Natural killer cell treated with Interleukin-12 subunit alpha and Interleukin-12 subunit beta and Interleukin-15 and Interleukin-18, amount 100 ng/mL, for 72 hours (primary cell): ENCODE data around the gene CXCL6. TPM values are rescaled to one million over a fixed set of nuclear protein-coding genes. Genes with fewer than 3 reads are reported as not detected.
A peak's percentile ranks its signal among the peaks of the same experiment; 100 is the strongest.

Experiments
- ATAC-seq, 2 donors: fragments of 150-1000 bp; cut with Tn5 transposase in 1 of 2; sonication (Bioruptor Pico), chemical (Tn5 transposase) in 1 of 2; 2 replicates each; pipeline ENCODE4 v1.10.0; 2021
- DNase-seq: peaks from one replicate; pipeline ENCODE4 v3.0.0; 2022; ENCODE audit warnings: low spot score
- H3K27ac Mint-ChIP-seq, 2 donors: 1 replicate in 1 of 2; 2 replicates in 1 of 2; pipeline ENCODE4 v1.8.0; 2022; ENCODE audit warnings: mixed read lengths in 2 of 2, mild to moderate bottlenecking in 1 of 2, moderate library complexity in 1 of 2
- H3K27me3 Mint-ChIP-seq, 2 donors: 1 replicate in 1 of 2; 2 replicates in 1 of 2; pipeline ENCODE4 v1.8.0; 2022; ENCODE audit warnings: mixed read lengths in 2 of 2
- H3K36me3 Mint-ChIP-seq: one replicate; pipeline ENCODE4 v1.8.0; 2022; ENCODE audit warnings: mixed read lengths
- H3K4me1 Mint-ChIP-seq, 2 donors: 1 replicate in 1 of 2; 2 replicates in 1 of 2; pipeline ENCODE4 v1.8.0; 2022; ENCODE audit warnings: low read depth in 2 of 2, mixed read lengths in 2 of 2, mild to moderate bottlenecking in 1 of 2
- H3K4me3 Mint-ChIP-seq: one replicate; pipeline ENCODE4 v1.8.0; 2022; ENCODE audit warnings: mixed read lengths
- H3K9me3 Mint-ChIP-seq: 2 replicates; pipeline ENCODE4 v1.8.0; 2022; ENCODE audit warnings: mixed read lengths
- total RNA-seq, 2 donors: library from RNA; stranded (reverse); gene quantifications; one replicate each; pipeline ENCODE4 v1.2.3, GENCODE V29; 2022

Gene CXCL6
- total RNA-seq, result not detected

DNA sequence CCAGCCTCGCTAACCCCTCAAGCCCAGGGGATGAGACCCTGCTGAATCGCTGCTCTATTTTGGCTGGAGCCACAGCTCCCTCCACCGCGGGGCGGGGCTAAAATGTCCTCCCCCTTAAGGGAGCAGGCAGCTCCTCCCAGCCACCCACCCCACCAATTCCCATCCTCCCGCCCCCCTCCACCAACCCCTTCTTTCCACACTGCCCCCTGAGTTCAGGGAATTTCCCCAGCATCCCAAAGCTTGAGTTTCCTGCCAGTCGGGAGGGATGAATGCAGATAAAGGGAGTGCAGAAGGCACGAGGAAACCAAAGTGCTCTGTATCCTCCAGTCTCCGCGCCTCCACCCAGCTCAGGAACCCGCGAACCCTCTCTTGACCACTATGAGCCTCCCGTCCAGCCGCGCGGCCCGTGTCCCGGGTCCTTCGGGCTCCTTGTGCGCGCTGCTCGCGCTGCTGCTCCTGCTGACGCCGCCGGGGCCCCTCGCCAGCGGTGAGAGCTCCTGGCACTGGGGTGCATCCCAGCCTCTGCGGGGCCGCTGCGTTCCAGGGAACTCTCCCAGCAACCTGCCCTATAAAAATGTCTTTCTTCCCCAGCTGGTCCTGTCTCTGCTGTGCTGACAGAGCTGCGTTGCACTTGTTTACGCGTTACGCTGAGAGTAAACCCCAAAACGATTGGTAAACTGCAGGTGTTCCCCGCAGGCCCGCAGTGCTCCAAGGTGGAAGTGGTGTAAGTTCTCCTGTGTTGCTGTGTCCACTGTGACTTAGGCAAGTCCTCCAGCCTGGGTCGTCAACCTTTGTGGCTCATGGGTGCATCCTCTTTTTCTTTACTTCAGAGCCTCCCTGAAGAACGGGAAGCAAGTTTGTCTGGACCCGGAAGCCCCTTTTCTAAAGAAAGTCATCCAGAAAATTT lies at the start of gene CXCL6:
CXCL6 (plus strand) TSS at position 306 of the 907 bp plus-strand sequence; CDS start at position 379, 73 bp downstream.
- H3K36me3 Mint-ChIP-seq, result peaks cover 7% of the 10 kb centered on the region
- DNase-seq (no peak), ATAC-seq (no peak)
- H3K27me3 Mint-ChIP-seq, result peaks cover 8% of the 10 kb centered on the region in 2 donors
- no peaks in the 10 kb centered on the region for H3K9me3 Mint-ChIP-seq
- H3K4me3 Mint-ChIP-seq, result peak within 1 kb of the TSS; percentile 27
- no peak within 1 kb of the TSS for H3K27ac Mint-ChIP-seq
- no peaks in the 10 kb centered on the region for H3K4me1 Mint-ChIP-seq

DNA sequence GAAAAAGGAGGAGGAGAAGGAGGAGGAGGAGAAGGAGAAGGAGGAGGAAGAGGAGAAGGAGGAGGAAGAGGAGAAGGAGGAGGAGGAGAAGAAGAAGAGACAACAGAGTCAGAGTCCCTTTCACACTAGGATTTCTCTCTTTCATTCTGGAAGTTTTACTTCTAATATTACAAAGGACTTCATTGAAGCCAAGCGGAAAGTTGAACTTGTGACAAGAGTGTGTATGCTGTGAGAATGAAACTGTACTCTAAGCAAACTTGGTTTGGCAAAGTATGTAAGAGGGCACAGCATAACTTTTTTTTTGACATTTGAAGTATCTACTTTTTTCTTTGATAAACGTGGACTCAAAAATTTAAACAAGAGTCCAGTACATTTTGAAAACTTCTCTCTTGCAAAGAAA lies 48.1 kb upstream of the CXCL6 start:
- Mint-ChIP-seq H3K4me3 (no peak overlapping the region), H3K4me1 (no peaks in the 10 kb centered on the region), H3K36me3 (peaks cover 10% of the 10 kb centered on the region), H3K9me3 (peaks cover 8% of the 10 kb centered on the region), H3K27me3 (no peaks in the 10 kb centered on the region), H3K27ac (no peak overlapping the region)
- ATAC-seq, result no peak
- DNase-seq, result no peak

DNA sequence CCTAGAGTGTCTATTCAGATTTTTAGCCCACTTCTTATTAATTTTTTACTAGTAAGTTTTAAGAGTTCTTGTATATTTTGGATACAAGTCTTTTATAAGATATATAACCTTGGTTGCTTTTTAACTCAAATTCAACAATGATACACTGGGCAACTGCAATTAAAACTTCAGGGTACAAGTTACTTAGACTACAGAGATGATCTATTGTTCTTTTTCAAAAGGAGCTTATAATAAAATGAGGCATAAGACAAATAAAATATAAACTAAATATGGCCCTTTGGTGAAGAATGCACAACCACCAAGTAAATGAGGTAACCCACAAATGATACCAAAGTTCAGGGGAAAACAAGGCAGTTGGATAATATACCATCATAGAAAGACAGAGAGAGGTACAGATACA lies 37.6 kb upstream of the CXCL6 start:
- no peak for DNase-seq
- Mint-ChIP-seq H3K9me3 (peaks cover 19% of the 10 kb centered on the region), H3K36me3 (no peaks in the 10 kb centered on the region), H3K27me3 (no peaks in the 10 kb centered on the region), H3K27ac (no peak overlapping the region), H3K4me3 (no peak overlapping the region), H3K4me1 (no peaks in the 10 kb centered on the region)
- no peak for ATAC-seq

DNA sequence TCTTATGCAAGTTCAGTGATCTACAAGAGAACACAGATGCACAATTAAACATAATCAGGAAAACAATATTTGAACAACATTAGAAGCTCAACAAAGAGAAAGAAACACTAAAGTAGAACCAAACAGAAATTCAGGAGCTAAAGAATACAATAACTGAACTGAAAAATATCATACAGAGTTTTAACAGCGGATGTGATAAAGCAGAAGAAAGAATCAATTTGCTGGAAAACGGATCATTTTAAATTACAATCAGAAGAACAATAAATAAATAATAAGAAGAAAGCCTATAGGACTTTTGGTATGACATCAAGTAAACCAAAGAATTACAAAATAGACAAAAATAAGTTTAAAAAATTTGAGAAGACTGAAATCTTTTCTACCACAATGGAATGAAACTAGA lies 36.3 kb upstream of the CXCL6 start:
- Mint-ChIP-seq H3K4me1 (no peaks in the 10 kb centered on the region), H3K9me3 (peaks cover 15% of the 10 kb centered on the region)
- no peak for ATAC-seq

DNA sequence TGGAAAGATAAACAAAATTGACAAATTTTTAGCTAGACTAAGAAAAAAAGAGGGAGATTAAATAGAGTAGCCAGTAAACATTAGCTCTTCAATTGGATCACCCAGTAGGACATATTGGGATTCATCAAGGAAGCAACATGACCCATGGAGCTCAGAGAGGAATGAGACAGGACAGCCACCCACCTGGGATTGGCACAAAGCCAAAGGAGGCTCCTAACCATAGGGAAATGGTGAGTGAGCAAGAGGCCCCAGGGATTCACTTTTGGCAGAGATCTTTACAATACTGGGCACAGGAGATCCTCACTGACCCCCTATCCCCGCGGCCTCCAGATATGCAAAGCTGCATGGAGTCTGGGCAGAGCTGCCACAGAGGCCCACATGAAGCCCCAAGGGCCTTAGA lies 34.8 kb upstream of the CXCL6 start:
- no peak overlapping the region for H3K27ac Mint-ChIP-seq
- ATAC-seq, result no peak
- H3K4me1 Mint-ChIP-seq, result no peaks in the 10 kb centered on the region
- no peaks in the 10 kb centered on the region for H3K36me3 Mint-ChIP-seq
- no peak for DNase-seq
- peaks cover 13% of the 10 kb centered on the region for H3K9me3 Mint-ChIP-seq
- H3K27me3 Mint-ChIP-seq, result no peaks in the 10 kb centered on the region
- no peak overlapping the region for H3K4me3 Mint-ChIP-seq

More for the DNA sequence above, 36.3 kb upstream of the CXCL6 start:
- no peak overlapping the region for H3K4me3 Mint-ChIP-seq
- no peak for DNase-seq
- no peaks in the 10 kb centered on the region for H3K27me3 Mint-ChIP-seq
- no peaks in the 10 kb centered on the region for H3K36me3 Mint-ChIP-seq
- no peak overlapping the region for H3K27ac Mint-ChIP-seq

DNA sequence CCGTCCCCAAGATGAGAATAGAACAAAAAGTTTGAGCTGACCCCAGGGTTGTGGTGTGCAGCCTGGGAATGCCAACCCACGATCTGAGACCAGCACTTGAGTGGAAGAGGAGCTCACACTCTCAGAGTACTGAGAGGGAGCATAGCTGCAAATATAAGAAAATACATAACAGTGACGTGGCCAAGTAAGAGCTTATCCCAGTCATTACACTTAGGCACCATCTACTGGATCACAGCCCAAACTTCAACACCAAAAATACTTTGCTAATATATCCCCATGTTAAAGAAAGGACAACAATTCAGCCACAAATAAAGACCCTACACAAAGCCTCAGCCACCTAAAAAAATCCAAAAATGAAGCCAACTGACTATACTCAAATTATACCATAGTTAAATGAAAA lies 33.3 kb upstream of the CXCL6 start:
- Mint-ChIP-seq H3K27me3 (no peaks in the 10 kb centered on the region), H3K36me3 (no peaks in the 10 kb centered on the region), H3K4me1 (no peaks in the 10 kb centered on the region), H3K27ac (no peak overlapping the region), H3K4me3 (no peak overlapping the region), H3K9me3 (peaks cover 13% of the 10 kb centered on the region)
- DNase-seq (no peak), ATAC-seq (no peak)

DNA sequence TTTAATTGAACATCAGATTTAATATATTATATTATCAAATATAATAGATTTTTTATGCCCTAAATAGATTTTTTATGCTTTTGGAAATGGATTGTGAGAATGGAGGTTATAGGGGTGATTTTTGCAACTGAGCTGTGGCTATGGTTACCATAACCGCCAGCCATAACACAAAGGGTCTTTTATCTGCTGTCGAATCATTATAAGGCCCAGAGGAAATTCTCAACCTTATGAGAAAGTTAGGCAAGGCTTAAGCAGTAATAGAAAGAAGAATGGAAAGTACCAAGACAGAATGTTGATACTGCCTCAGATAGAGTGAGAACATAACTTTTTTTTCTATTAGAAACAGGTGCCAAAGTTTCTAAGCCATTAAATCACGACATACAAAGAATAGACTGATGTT lies 26.3 kb upstream of the CXCL6 start:
- no peaks in the 10 kb centered on the region for H3K4me1 Mint-ChIP-seq

DNA sequence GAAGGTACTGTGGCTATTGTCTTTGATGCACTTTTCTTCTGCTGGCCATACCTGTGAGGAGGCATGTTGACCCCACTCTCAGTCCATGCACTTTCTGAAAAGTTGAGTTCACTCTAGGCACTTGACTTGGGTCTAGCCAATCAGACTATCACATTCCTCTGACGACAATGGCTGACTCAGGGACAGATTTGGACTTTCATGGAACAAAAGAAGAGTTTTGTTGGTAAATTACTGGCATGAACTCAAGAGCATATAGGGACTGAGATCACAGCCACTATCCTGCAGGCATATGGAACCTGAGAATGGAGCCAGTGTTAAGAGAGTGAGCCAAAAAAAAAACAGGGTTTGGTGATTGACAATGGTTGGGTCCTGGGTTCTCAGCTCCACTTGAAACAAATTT lies 24.6 kb upstream of the CXCL6 start:
- Mint-ChIP-seq H3K9me3 (peaks cover 14% of the 10 kb centered on the region), H3K4me1 (no peaks in the 10 kb centered on the region), H3K4me3 (no peak overlapping the region), H3K27ac (no peak overlapping the region), H3K36me3 (no peaks in the 10 kb centered on the region), H3K27me3 (no peaks in the 10 kb centered on the region)
- DNase-seq, result no peak
- ATAC-seq, result no peak

More for the DNA sequence above, 26.3 kb upstream of the CXCL6 start:
- Mint-ChIP-seq H3K27me3 (no peaks in the 10 kb centered on the region), H3K36me3 (no peaks in the 10 kb centered on the region), H3K4me3 (no peak overlapping the region), H3K9me3 (peaks cover 8% of the 10 kb centered on the region), H3K27ac (no peak overlapping the region)
- no peak for DNase-seq
- no peak for ATAC-seq

DNA sequence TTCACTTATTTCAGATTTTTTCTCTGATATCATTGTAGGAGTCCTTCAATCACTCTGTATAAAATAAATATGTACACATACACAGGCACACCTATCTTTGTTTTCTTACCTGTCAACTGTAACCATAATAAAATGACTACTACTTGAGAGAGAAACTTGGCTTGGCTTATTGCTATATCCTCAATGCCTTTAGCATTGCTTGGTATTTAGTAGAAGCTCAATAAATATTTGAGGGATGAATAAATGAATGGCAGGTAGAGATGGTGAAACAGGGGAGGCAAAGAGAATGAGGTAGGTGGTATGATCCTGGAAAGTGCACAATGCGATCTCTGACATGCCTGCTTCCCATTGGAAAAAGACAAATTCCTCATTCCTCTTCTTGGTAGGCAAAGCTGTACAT lies 21.8 kb upstream of the CXCL6 start:
- no peaks in the 10 kb centered on the region for H3K4me1 Mint-ChIP-seq
- no peak overlapping the region for H3K27ac Mint-ChIP-seq
- peaks cover 15% of the 10 kb centered on the region for H3K9me3 Mint-ChIP-seq
- ATAC-seq, result no peak
- no peak for DNase-seq
- no peaks in the 10 kb centered on the region for H3K36me3 Mint-ChIP-seq
- no peak overlapping the region for H3K4me3 Mint-ChIP-seq
- H3K27me3 Mint-ChIP-seq, result no peaks in the 10 kb centered on the region

DNA sequence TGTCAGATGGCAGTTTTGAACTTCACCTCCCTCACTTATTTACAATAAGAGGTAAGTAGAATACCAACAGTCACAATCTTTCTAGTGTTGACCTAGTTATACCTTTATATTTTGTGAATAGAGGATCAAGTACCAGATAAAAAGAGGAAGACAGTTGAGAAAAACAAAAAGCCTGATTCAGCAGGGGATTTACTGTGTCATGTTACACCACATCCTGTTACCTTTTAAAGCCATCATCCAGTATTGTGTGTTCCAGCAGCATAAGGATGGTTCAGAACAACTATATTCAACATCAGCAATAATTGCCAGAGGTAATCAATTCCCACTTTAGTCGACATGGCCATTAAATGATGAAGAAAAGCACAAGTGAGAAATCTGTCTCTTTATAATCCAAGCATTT lies 21.3 kb upstream of the CXCL6 start:
- Mint-ChIP-seq H3K9me3 (peaks cover 15% of the 10 kb centered on the region), H3K4me1 (no peaks in the 10 kb centered on the region), H3K27me3 (no peaks in the 10 kb centered on the region), H3K4me3 (no peak overlapping the region), H3K27ac (no peak overlapping the region), H3K36me3 (no peaks in the 10 kb centered on the region)
- ATAC-seq, result no peak
- no peak for DNase-seq

DNA sequence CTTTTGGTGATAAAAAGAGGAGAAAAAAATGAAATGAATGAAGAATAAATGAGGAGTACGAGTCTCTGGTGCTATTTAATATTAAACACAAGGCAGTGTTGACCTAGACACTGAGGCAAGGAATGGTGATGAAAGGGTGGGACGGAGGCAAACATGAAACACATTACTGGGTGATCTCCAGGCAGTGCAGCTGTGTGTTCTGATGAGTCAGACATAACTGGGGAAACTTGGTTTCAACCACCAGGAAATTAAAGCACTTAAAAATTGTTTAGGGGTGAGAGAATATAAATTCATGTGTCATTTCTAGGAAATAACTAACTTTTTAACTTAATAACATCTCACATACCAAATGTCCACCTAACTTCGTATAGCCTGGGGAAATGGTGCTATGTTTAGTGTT lies 19.7 kb upstream of the CXCL6 start:
- ATAC-seq (no peak), DNase-seq (no peak)
- no peak overlapping the region for H3K4me3 Mint-ChIP-seq
- H3K27ac Mint-ChIP-seq, result no peak overlapping the region
- no peaks in the 10 kb centered on the region for H3K27me3 Mint-ChIP-seq
- no peaks in the 10 kb centered on the region for H3K36me3 Mint-ChIP-seq
- H3K9me3 Mint-ChIP-seq, result peaks cover 15% of the 10 kb centered on the region
- H3K4me1 Mint-ChIP-seq, result no peaks in the 10 kb centered on the region

DNA sequence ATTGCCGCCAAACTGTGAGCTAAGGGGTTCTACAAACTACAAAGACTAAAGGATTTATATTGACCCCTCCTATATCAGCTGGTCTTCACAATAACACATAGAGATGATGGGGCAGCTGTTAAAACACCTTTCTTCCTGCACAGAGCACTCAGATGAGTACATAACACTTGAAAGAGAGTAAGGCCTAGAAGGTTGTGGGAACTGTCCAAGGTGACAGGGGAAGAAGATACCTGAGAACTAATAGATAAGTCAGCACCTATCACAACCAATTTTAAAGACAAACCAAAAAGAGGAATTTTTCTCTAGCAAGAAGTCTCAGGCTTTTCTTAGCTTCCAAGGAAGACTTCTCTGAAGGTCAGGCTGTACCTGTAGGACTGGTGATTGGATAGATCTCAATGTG lies 19.1 kb upstream of the CXCL6 start:
- Mint-ChIP-seq H3K4me3 (no peak overlapping the region), H3K9me3 (peaks cover 17% of the 10 kb centered on the region), H3K27ac (no peak overlapping the region), H3K4me1 (no peaks in the 10 kb centered on the region), H3K27me3 (no peaks in the 10 kb centered on the region), H3K36me3 (no peaks in the 10 kb centered on the region)
- ATAC-seq (no peak), DNase-seq (no peak)

DNA sequence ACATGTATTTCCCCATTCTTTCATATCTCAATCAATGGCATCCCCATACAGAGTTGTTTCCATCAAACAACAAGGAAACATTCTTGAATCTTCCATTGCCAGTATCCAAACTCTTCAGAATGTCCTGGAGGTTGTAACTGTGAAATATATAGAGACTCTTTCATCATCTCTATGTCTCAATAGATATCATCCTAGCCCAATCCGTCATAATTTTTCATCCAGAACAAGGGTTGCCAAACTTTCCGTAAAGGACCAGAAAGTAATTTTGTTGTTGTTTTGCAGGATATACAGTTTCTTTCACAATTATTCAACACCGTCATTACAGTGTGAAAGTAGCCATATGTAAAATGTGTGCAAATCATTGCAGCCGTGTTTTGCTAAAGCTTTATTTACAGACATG lies 15.2 kb upstream of the CXCL6 start:
- ATAC-seq, result no peak
- no peak overlapping the region for H3K4me3 Mint-ChIP-seq
- no peaks in the 10 kb centered on the region for H3K4me1 Mint-ChIP-seq
- peaks cover 15% of the 10 kb centered on the region for H3K9me3 Mint-ChIP-seq
- no peak for DNase-seq
- H3K36me3 Mint-ChIP-seq, result no peaks in the 10 kb centered on the region
- no peak overlapping the region for H3K27ac Mint-ChIP-seq
- H3K27me3 Mint-ChIP-seq, result no peaks in the 10 kb centered on the region

DNA sequence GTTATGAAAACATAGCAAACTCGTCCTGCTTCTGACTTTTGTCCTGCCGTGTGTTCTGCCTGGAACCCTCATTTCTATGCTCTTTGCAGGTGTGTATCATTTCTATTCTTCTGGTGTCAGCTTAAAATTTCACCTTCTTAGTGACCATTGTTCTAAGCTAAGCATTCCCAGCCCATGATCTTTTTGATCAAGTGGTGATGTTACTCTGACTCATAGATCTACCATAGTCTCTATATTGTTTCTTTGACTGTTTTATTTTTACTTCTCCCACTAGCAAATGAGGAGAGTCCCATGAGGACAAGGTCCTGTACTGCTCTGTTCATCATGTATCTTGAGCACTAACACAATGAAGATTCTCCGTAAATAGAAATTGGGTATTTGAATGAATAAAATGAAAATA lies 14.1 kb upstream of the CXCL6 start:
- H3K27me3 Mint-ChIP-seq, result no peaks in the 10 kb centered on the region
- DNase-seq, result no peak
- no peak for ATAC-seq
- H3K4me3 Mint-ChIP-seq, result no peak overlapping the region
- no peaks in the 10 kb centered on the region for H3K4me1 Mint-ChIP-seq
- peaks cover 10% of the 10 kb centered on the region for H3K9me3 Mint-ChIP-seq
- H3K27ac Mint-ChIP-seq, result no peak overlapping the region
- no peaks in the 10 kb centered on the region for H3K36me3 Mint-ChIP-seq
